Testis (tissue), 2 donors: ENCODE results near the gene GFM1.

Experiments
- POLR2A ChIP-seq: fragments of 450-650 bp; IDR thresholded peaks from one replicate; pipeline ENCODE4 v1.6.1; 2017; ENCODE audit warnings: antibody characterized with exemption, mild to moderate bottlenecking, moderate library complexity
- TF ChIP-seq, protein P1 (sequence below), 3 experiments: fragments of 450-650 bp in 2 of 3; fragments of 200-600 bp in 1 of 3; sonication (generic) in 1 of 3; IDR thresholded peaks; one replicate each; pipeline ENCODE4 v1.5.1; 2016 to 2019; ENCODE audit warnings: antibody characterized with exemption in 3 of 3, mild to moderate bottlenecking in 2 of 3, moderate library complexity in 1 of 3

DNA sequence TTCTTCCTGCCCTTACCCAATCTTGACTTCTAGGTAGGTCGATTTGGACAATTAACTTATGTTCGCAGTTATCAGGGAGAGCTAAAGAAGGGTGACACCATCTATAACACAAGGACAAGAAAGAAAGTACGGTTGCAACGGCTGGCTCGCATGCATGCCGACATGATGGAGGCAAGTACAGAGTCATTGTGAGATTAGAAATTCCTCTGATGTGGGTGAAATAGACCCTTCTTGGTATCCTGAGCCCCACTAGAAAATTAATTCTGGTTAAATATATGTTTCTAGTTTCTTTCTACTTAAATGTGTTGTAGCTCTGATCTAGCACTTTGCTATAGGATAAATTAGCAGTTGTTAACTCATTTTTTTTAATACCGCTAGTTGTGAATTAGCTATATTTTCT lies 14.6 kb downstream of the GFM1 start:
- TF ChIP-seq, protein P1, sequence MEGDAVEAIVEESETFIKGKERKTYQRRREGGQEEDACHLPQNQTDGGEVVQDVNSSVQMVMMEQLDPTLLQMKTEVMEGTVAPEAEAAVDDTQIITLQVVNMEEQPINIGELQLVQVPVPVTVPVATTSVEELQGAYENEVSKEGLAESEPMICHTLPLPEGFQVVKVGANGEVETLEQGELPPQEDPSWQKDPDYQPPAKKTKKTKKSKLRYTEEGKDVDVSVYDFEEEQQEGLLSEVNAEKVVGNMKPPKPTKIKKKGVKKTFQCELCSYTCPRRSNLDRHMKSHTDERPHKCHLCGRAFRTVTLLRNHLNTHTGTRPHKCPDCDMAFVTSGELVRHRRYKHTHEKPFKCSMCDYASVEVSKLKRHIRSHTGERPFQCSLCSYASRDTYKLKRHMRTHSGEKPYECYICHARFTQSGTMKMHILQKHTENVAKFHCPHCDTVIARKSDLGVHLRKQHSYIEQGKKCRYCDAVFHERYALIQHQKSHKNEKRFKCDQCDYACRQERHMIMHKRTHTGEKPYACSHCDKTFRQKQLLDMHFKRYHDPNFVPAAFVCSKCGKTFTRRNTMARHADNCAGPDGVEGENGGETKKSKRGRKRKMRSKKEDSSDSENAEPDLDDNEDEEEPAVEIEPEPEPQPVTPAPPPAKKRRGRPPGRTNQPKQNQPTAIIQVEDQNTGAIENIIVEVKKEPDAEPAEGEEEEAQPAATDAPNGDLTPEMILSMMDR (IDR thresholded peaks at IDR 0.05) = no peak
- no peak for TF ChIP-seq POLR2A
